ENCODE data around the gene SYCP2. TPM values are rescaled to one million over a fixed set of nuclear protein-coding genes. Genes with fewer than 3 reads are reported as not detected.

The SYCP2 gene
- total RNA-seq, 4 donors from 2014 or later: 0.89 to 4.7 (median 2.0) TPM

- H3K4me3 ChIP-seq: no peak overlapping the region
- peaks cover 0 to 27% (median 0%) of the 10 kb centered on the region in 3 donors for H3K4me1 ChIP-seq
- H3K9me3 ChIP-seq: no peaks in the 10 kb centered on the region
- no peak overlapping the region for H3K27ac ChIP-seq
- TF ChIP-seq POLR2AphosphoS5 (IDR thresholded peaks at IDR 0.05) (no peak), EP300 (IDR thresholded peaks at IDR 0.05) (no peak), CTCF (IDR thresholded peaks at IDR 0.05) (no peak), POLR2A (IDR thresholded peaks at IDR 0.05) (no peak)
- H3K36me3 ChIP-seq: no peaks in the 10 kb centered on the region
- WGBS, 2 donors (ENCODE audit: low coverage in 1 of 2): 92 to 95% methylated on average over 5 to 7 of the region's 7 CpGs
- ATAC-seq: no peak
- peaks cover 10% of the 10 kb centered on the region for H3K27me3 ChIP-seq
Measured at GRCh38 chr20:59821201-59821600, 112.2 kb downstream of the SYCP2 start.

GRCh38 chr20:59820204-59821041 is 113.0 kb downstream of the SYCP2 start:
- WGBS, 2 donors (ENCODE audit: low coverage in 1 of 2): 52 to 63% methylated on average over 4 to 10 of the region's 11 CpGs
- no peak overlapping the region for H3K27ac ChIP-seq
- H3K9me3 ChIP-seq: no peaks in the 10 kb centered on the region
- no peak overlapping the region for H3K4me3 ChIP-seq
- no peak for TF ChIP-seq CTCF (IDR thresholded peaks at IDR 0.05)
- TF ChIP-seq EP300 (IDR thresholded peaks at IDR 0.05): no peak
- no peak for TF ChIP-seq POLR2A (IDR thresholded peaks at IDR 0.05)
- TF ChIP-seq POLR2AphosphoS5 (IDR thresholded peaks at IDR 0.05): no peak
- no peak for ATAC-seq
- H3K36me3 ChIP-seq: no peaks in the 10 kb centered on the region
- H3K27me3 ChIP-seq: peaks cover 10% of the 10 kb centered on the region
- peaks cover 0 to 27% (median 0%) of the 10 kb centered on the region in 3 donors for H3K4me1 ChIP-seq

GRCh38 chr20:59819496-59820203 is 113.8 kb downstream of the SYCP2 start:
- no peak for ATAC-seq
- peaks cover 10% of the 10 kb centered on the region for H3K27me3 ChIP-seq
- WGBS, 2 donors (ENCODE audit: low coverage in 1 of 2): 77 to 87% methylated on average over 6 to 14 of the region's 20 CpGs
- no peak overlapping the region for H3K27ac ChIP-seq
- H3K36me3 ChIP-seq: no peaks in the 10 kb centered on the region
- no peak for TF ChIP-seq EP300 (IDR thresholded peaks at IDR 0.05)
- no peak for TF ChIP-seq CTCF (IDR thresholded peaks at IDR 0.05)
- no peak for TF ChIP-seq POLR2A (IDR thresholded peaks at IDR 0.05)
- TF ChIP-seq POLR2AphosphoS5 (IDR thresholded peaks at IDR 0.05): no peak
- H3K4me3 ChIP-seq: no peak overlapping the region
- no peaks in the 10 kb centered on the region for H3K9me3 ChIP-seq
- peaks cover 0 to 26% (median 0%) of the 10 kb centered on the region in 3 donors for H3K4me1 ChIP-seq

GRCh38 chr20:59818911-59819310 is 114.5 kb downstream of the SYCP2 start:
- no peaks in the 10 kb centered on the region for H3K36me3 ChIP-seq
- 88 to 90% methylated on average over 3 to 4 of the region's 10 CpGs for WGBS, 2 donors (ENCODE audit: low coverage in 1 of 2)
- H3K9me3 ChIP-seq: no peaks in the 10 kb centered on the region
- no peak overlapping the region for H3K27ac ChIP-seq
- TF ChIP-seq EP300 (IDR thresholded peaks at IDR 0.05) (no peak), POLR2AphosphoS5 (IDR thresholded peaks at IDR 0.05) (no peak), POLR2A (IDR thresholded peaks at IDR 0.05) (no peak), CTCF (IDR thresholded peaks at IDR 0.05) (no peak)
- H3K27me3 ChIP-seq: peaks cover 10% of the 10 kb centered on the region
- ATAC-seq: no peak
- no peak overlapping the region for H3K4me3 ChIP-seq
- H3K4me1 ChIP-seq: peaks cover 0 to 18% (median 0%) of the 10 kb centered on the region in 3 donors
